SU-DHL-6 (cell line): ENCODE data around the gene ARHGAP22.

Experiments
- H2AFZ ChIP-seq: fragments of 200-600 bp; sonication (generic); 2 replicates; pipeline ENCODE4 v1.6.1; 2014; ENCODE audit warnings: low read depth, mild to moderate bottlenecking, moderate library complexity, mixed read lengths, antibody characterized with exemption, low read length; ENCODE audit not compliant: severe bottlenecking
- H3F3A ChIP-seq: fragments of 200-600 bp; shearing (Covaris generic); 2 replicates; pipeline ENCODE4 v1.6.0; 2016; ENCODE audit warnings: antibody characterized with exemption, mild to moderate bottlenecking; ENCODE audit not compliant: insufficient read depth
- H3K27ac ChIP-seq: fragments of 200-600 bp; sonication (generic); 2 replicates; pipeline ENCODE4 v1.5.1; 2016; ENCODE audit warnings: low read depth, mild to moderate bottlenecking, low read length, moderate library complexity, mixed read lengths
- H3K27me3 ChIP-seq: fragments of 200-600 bp; sonication (generic), shearing (Covaris generic); 2 replicates; pipeline ENCODE4 v1.6.0; 2014; ENCODE audit warnings: mild to moderate bottlenecking, low read length
- H3K36me3 ChIP-seq: fragments of 200-600 bp; sonication (generic); 2 replicates; pipeline ENCODE4 v1.6.1; 2014; ENCODE audit warnings: mild to moderate bottlenecking, low read length, mixed read lengths
- H3K4me2 ChIP-seq: fragments of 300-600, 200-600 bp; shearing (Covaris generic), sonication (generic); 2 replicates; pipeline ENCODE4 v1.6.0; 2014; ENCODE audit warnings: low read length, low read depth, mild to moderate bottlenecking; ENCODE audit not compliant: poor library complexity, severe bottlenecking
- H3K4me3 ChIP-seq: fragments of 200-600 bp; sonication (generic); 2 replicates; pipeline ENCODE4 v1.5.1; 2014; ENCODE audit warnings: antibody characterized with exemption, low read length, mild to moderate bottlenecking, mixed read lengths; ENCODE audit not compliant: insufficient read depth, poor library complexity, severe bottlenecking
- H3K79me2 ChIP-seq: fragments of 200-600 bp; sonication (generic); 2 replicates; pipeline ENCODE4 v1.6.1; 2014; ENCODE audit warnings: mild to moderate bottlenecking, low read length, moderate library complexity; ENCODE audit not compliant: insufficient read depth
- H3K9ac ChIP-seq: fragments of 200-600 bp; sonication (generic); 2 replicates; pipeline ENCODE4 v1.7.0; 2014; ENCODE audit warnings: mild to moderate bottlenecking, low read length
- H3K9me2 ChIP-seq: fragments of 200-600 bp; sonication (generic); replicated peaks from 2 replicates; pipeline ENCODE4 v1.6.1; 2014; ENCODE audit warnings: low read length; ENCODE audit not compliant: insufficient read depth
- H3K9me3 ChIP-seq: fragments of 200-600 bp; sonication (generic); 2 replicates; pipeline ENCODE4 v1.6.1; 2014; ENCODE audit warnings: low read length, mixed read lengths; ENCODE audit not compliant: insufficient read depth
- H4K20me1 ChIP-seq: fragments of 200-600 bp; sonication (generic); 2 replicates; pipeline ENCODE4 v1.6.1; 2014; ENCODE audit warnings: low read depth, mild to moderate bottlenecking, antibody characterized with exemption, low read length, moderate library complexity, mixed read lengths
- EZH2phosphoT487 ChIP-seq: fragments of 200-600 bp; sonication (generic), shearing (Covaris generic); conservative IDR thresholded peaks from 2 replicates; pipeline ENCODE4 v1.6.1; 2018; ENCODE audit warnings: mild to moderate bottlenecking, antibody characterized with exemption, low read length, moderate library complexity, mixed read lengths
- TF ChIP-seq, protein P1 (sequence below): fragments of 200-600 bp; sonication (generic); IDR thresholded peaks from one replicate; pipeline ENCODE4 v1.5.1; 2017; ENCODE audit warnings: antibody characterized with exemption, mild to moderate bottlenecking, low read length, moderate library complexity; ENCODE audit not compliant: insufficient read depth, poor library complexity, severe bottlenecking

ARHGAP22 gene

DNA sequence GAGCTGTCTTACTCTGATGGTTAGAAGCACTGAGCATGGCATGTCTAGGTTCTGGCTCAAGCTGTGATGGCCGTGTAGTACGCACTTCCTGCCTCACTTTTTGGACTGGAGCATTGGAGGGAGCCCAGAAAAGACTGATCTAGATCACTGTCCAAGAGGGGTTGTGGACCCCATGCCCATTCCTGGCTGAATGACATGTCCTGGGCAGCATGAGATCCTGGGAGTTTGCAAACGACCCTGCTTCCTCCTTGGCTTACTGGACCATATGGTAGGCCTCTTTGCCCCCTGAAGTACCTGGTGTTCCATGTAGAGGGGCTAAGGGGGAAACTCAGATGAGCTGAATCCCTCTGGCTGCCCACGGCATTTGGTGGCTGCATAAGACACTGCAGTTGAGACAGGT is 36.7 kb downstream of the ARHGAP22 start:
- Histone ChIP-seq H3K9me2 (no peaks in the 10 kb centered on the region), H2AFZ (no peak overlapping the region), H3K4me2 (no peak overlapping the region), H3K27ac (no peak overlapping the region), H3K9ac (no peak overlapping the region), H3K9me3 (no peaks in the 10 kb centered on the region), H4K20me1 (no peaks in the 10 kb centered on the region), H3K27me3 (no peaks in the 10 kb centered on the region), H3K36me3 (no peaks in the 10 kb centered on the region), H3K4me3 (no peak overlapping the region), H3K79me2 (no peaks in the 10 kb centered on the region), H3F3A (peaks cover 5% of the 10 kb centered on the region; the same call in 1 of the 2 replicates)
- TF ChIP-seq EZH2phosphoT487 = no peak
- TF ChIP-seq, protein P1, sequence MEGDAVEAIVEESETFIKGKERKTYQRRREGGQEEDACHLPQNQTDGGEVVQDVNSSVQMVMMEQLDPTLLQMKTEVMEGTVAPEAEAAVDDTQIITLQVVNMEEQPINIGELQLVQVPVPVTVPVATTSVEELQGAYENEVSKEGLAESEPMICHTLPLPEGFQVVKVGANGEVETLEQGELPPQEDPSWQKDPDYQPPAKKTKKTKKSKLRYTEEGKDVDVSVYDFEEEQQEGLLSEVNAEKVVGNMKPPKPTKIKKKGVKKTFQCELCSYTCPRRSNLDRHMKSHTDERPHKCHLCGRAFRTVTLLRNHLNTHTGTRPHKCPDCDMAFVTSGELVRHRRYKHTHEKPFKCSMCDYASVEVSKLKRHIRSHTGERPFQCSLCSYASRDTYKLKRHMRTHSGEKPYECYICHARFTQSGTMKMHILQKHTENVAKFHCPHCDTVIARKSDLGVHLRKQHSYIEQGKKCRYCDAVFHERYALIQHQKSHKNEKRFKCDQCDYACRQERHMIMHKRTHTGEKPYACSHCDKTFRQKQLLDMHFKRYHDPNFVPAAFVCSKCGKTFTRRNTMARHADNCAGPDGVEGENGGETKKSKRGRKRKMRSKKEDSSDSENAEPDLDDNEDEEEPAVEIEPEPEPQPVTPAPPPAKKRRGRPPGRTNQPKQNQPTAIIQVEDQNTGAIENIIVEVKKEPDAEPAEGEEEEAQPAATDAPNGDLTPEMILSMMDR = no peak

DNA sequence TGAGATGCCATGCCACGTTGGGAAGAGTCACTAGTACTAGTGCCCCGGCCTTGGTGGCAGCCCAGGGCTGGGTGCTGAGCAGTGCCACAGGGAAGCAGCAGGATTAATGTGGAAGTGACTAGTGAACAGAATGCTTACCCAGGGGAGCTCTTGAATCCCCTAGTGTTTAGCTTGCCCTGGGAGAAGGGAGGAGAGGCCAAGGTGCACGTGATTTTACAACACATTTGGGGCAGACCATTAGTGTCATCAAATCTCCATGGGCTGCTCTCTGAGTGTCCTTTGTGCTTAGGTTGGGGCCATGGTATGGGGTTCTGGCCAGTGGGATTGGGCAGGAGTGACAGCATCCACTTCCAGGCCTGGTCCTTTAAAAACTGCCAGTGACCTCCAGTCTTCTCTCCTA is 37.5 kb downstream of the ARHGAP22 start:
- Histone ChIP-seq H3K4me2 (no peak overlapping the region), H3K27ac (no peak overlapping the region), H4K20me1 (no peaks in the 10 kb centered on the region), H3K36me3 (no peaks in the 10 kb centered on the region), H3K27me3 (no peaks in the 10 kb centered on the region), H3K4me3 (no peak overlapping the region), H3K9me2 (no peaks in the 10 kb centered on the region), H3K79me2 (no peaks in the 10 kb centered on the region), H3K9ac (no peak overlapping the region), H3F3A (0 out of 2 replicates have a peak, but pooled peaks cover 2% of the 10 kb centered on the region), H3K9me3 (no peaks in the 10 kb centered on the region), H2AFZ (no peak overlapping the region)
- TF ChIP-seq EZH2phosphoT487 = no peak
- TF ChIP-seq, protein P1 = no peak

DNA sequence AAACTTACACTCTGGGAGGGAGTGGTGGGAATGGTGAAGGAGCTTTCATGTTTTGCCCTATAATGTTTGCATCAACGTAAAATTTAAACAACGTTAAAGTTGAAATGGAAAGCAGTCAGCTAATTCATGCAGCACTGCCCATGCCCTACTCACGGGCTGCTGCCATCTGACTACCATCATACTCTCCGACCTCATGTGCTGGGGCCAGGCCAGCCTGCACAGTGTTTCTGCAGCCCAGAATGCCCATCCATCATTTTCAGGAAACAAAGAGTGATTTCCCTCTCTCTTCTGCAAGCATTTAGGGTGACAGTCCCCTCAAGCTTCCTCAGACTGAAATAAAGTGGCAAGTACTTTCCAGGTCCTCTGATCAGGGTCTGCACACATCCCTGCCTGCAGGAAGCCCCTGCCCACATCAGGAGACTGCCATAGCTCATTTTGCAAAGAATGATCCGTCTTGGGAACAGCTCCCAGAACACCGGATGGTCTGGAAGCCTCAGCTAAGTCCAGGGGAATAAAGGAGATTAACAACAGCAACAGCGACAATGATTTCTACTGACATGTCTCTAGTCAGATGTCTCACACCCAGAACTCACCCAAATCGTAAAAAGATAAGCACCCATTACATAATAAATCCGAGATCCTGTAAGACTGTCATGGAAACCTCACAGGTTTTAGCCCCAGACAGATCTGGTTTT is 40.3 kb downstream of the ARHGAP22 start:
- Histone ChIP-seq H3K27ac (no peak overlapping the region), H4K20me1 (no peaks in the 10 kb centered on the region), H3K27me3 (no peaks in the 10 kb centered on the region), H3K4me2 (no peak overlapping the region), H3K79me2 (no peaks in the 10 kb centered on the region), H2AFZ (no peak overlapping the region), H3K9me3 (no peaks in the 10 kb centered on the region), H3F3A (no peaks in the 10 kb centered on the region), H3K9ac (no peak overlapping the region), H3K9me2 (no peaks in the 10 kb centered on the region), H3K36me3 (0 out of 2 replicates have a peak, but pooled peaks cover 3% of the 10 kb centered on the region), H3K4me3 (no peak overlapping the region)
- TF ChIP-seq EZH2phosphoT487 = no peak
- TF ChIP-seq, protein P1 = no peak
